22Rv1 (cell line): Measurements from ENCODE around the gene FGF1.

Source experiments
- ZFX ChIP-seq: fragments of 450-650 bp; IDR thresholded peaks from 2 replicates; pipeline ENCODE4 v1.6.1; 2017; ENCODE audit warnings: antibody characterized with exemption, borderline replicate concordance
- TF ChIP-seq, protein P1 (sequence below): fragments of 450-650 bp; IDR thresholded peaks from 2 replicates; pipeline ENCODE4 v1.5.1; 2017; ENCODE audit warnings: mild to moderate bottlenecking

- TF ChIP-seq, protein P1, sequence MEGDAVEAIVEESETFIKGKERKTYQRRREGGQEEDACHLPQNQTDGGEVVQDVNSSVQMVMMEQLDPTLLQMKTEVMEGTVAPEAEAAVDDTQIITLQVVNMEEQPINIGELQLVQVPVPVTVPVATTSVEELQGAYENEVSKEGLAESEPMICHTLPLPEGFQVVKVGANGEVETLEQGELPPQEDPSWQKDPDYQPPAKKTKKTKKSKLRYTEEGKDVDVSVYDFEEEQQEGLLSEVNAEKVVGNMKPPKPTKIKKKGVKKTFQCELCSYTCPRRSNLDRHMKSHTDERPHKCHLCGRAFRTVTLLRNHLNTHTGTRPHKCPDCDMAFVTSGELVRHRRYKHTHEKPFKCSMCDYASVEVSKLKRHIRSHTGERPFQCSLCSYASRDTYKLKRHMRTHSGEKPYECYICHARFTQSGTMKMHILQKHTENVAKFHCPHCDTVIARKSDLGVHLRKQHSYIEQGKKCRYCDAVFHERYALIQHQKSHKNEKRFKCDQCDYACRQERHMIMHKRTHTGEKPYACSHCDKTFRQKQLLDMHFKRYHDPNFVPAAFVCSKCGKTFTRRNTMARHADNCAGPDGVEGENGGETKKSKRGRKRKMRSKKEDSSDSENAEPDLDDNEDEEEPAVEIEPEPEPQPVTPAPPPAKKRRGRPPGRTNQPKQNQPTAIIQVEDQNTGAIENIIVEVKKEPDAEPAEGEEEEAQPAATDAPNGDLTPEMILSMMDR, result no peak
- no peak for TF ChIP-seq ZFX
These were observed 140.8 kb downstream of the FGF1 start for GRCh38 chr5:142544946-142545649.
